SK-N-SH (cell line): ENCODE measurements around the gene SETD1A. TPM values are rescaled to one million over a fixed set of nuclear protein-coding genes. Genes with fewer than 3 reads are reported as not detected.
A peak's percentile ranks its signal among the peaks of the same experiment; 100 is the strongest.

Experiments used
- CTCF ChIA-PET: fragments of 300-600, 350-600 bp; formaldehyde crosslinking; extraction: SDS; loops from one replicate; lab custom pipeline; 2021; lab: Yijun Ruan, JAX
- POLR2A ChIA-PET: fragments of 350-600 bp; sonication (Branson Sonifier 250); formaldehyde crosslinking; extraction: SDS; loops from one replicate; lab custom pipeline; 2020; ENCODE audit warnings: antibody characterized with exemption, inconsistent platforms; lab: Yijun Ruan, JAX
- DNase-seq: peaks from one replicate; pipeline ENCODE4 v3.0.0; 2012
- H2AFZ ChIP-seq: fragments of 200-600 bp; sonication (generic); 2 replicates; pipeline ENCODE4 v1.8.1; 2016; ENCODE audit warnings: antibody characterized with exemption, mild to moderate bottlenecking, low read depth
- H3F3A ChIP-seq: fragments of 200-600 bp; sonication (generic); replicated peaks from 2 replicates; pipeline ENCODE3; 2016; ENCODE audit warnings: antibody characterized with exemption, mild to moderate bottlenecking; ENCODE audit not compliant: insufficient read depth
- H3K27ac ChIP-seq, 2 experiments: fragments of 200-500 bp in 1 of 2; fragments of 200-600 bp in 1 of 2; sonication (Bioruptor generic) in 1 of 2; sonication (generic), shearing (Covaris generic) in 1 of 2; 2 replicates each; pipeline versions ENCODE4 v1.5.1 to v1.6.1; 2014 to 2016; ENCODE audit warnings: low read depth in 2 of 2, inconsistent platforms in 1 of 2, low read length in 1 of 2, mild to moderate bottlenecking in 1 of 2, mixed read lengths in 1 of 2
- H3K27me3 ChIP-seq: fragments of 200-600 bp; sonication (generic), shearing (Covaris generic); 2 replicates; pipeline ENCODE4 v1.6.1; 2016; ENCODE audit warnings: mixed run types; ENCODE audit not compliant: insufficient read depth
- H3K36me3 ChIP-seq, 2 experiments: fragments of 200-500 bp in 1 of 2; fragments of 200-600 bp in 1 of 2; sonication (Bioruptor generic) in 1 of 2; sonication (generic) in 1 of 2; replicated peaks in 1 of 2; 2 replicates each; pipeline versions ENCODE3 to v1.5.1; 2014 to 2016; ENCODE audit warnings: low read length in 1 of 2, mild to moderate bottlenecking in 1 of 2; ENCODE audit not compliant: insufficient read depth in 2 of 2, control insufficient read depth in 1 of 2
- H3K4me1 ChIP-seq, 2 experiments: fragments of 200-500 bp in 1 of 2; fragments of 200-600 bp in 1 of 2; sonication (Bioruptor generic) in 1 of 2; sonication (generic), shearing (Covaris generic) in 1 of 2; 2 replicates each; pipeline versions ENCODE4 v1.5.1 to v1.6.1; 2014 to 2016; ENCODE audit warnings: low read depth in 1 of 2, low read length in 1 of 2, mixed run types in 1 of 2; ENCODE audit not compliant: insufficient read depth in 2 of 2, control insufficient read depth in 1 of 2
- H3K4me2 ChIP-seq: fragments of 200-600 bp; sonication (generic), shearing (Covaris generic); 2 replicates; pipeline ENCODE4 v1.6.1; 2017; ENCODE audit warnings: mixed run types
- H3K4me3 ChIP-seq, 2 experiments: fragments of 200-500 bp in 1 of 2; fragments of 200-600 bp in 1 of 2; sonication (Bioruptor generic) in 1 of 2; sonication (generic), shearing (Covaris generic) in 1 of 2; 2 replicates each; pipeline versions ENCODE4 v1.5.1 to v1.8.1; 2014 to 2016; ENCODE audit warnings: low read depth in 2 of 2, inconsistent platforms in 1 of 2, low read length in 1 of 2, mild to moderate bottlenecking in 1 of 2, mixed read lengths in 1 of 2, moderate library complexity in 1 of 2
- H3K79me2 ChIP-seq: fragments of 200-600 bp; sonication (generic); 2 replicates; pipeline ENCODE4 v1.8.1; 2017; ENCODE audit warnings: mild to moderate bottlenecking; ENCODE audit not compliant: insufficient read depth
- H3K9ac ChIP-seq: fragments of 200-600 bp; sonication (generic); 2 replicates; pipeline ENCODE4 v1.6.1; 2017; ENCODE audit warnings: mixed run types
- H3K9me2 ChIP-seq: fragments of 200-600 bp; sonication (generic); 2 replicates; pipeline ENCODE4 v1.6.1; 2017; ENCODE audit warnings: mixed run types
- H3K9me3 ChIP-seq: fragments of 200-600 bp; sonication (generic); 2 replicates; pipeline ENCODE4 v1.6.1; 2017; ENCODE audit warnings: mixed run types, mild to moderate bottlenecking, moderate library complexity
- H4K20me1 ChIP-seq: fragments of 200-600 bp; sonication (generic); 2 replicates; pipeline ENCODE4 v1.6.1; 2017; ENCODE audit warnings: mild to moderate bottlenecking, mixed run types; ENCODE audit not compliant: insufficient read depth
- ELF1 ChIP-seq: IDR thresholded peaks from 2 replicates; pipeline ENCODE4 v1.4.0; 2012
- EP300 ChIP-seq, 2 experiments: IDR thresholded peaks; 2 replicates each; pipeline versions ENCODE4 v1.4.0 to v1.6.1; 2012; ENCODE audit warnings: borderline replicate concordance in 1 of 2, low read depth in 1 of 2, low read length in 1 of 2
- EZH2phosphoT487 ChIP-seq: fragments of 200-600 bp; sonication (generic); IDR thresholded peaks from 2 replicates; pipeline ENCODE4 v1.6.1; 2017; ENCODE audit warnings: low read depth, mixed run types, mild to moderate bottlenecking, antibody characterized with exemption, moderate library complexity, borderline replicate concordance
- FOSL2 ChIP-seq: IDR thresholded peaks from 2 replicates; pipeline ENCODE4 v1.4.0; 2012; ENCODE audit warnings: low read depth, mild to moderate bottlenecking, moderate library complexity, borderline replicate concordance
- GABPA ChIP-seq: IDR thresholded peaks from 2 replicates; pipeline ENCODE4 v1.4.0; 2012; ENCODE audit warnings: low read depth, mild to moderate bottlenecking
- JUND ChIP-seq: IDR thresholded peaks from 2 replicates; pipeline ENCODE4 v1.4.0; 2012
- NFIC ChIP-seq: IDR thresholded peaks from 2 replicates; pipeline ENCODE4 v1.4.0; 2012; ENCODE audit warnings: borderline replicate concordance
- RAD21 ChIP-seq: IDR thresholded peaks from 2 replicates; pipeline ENCODE4 v1.6.1; 2012; ENCODE audit warnings: mild to moderate bottlenecking, low read length
- RCOR1 ChIP-seq: fragments of 150-350 bp; IDR thresholded peaks from 2 replicates; pipeline ENCODE4 v1.6.1; 2017; ENCODE audit warnings: antibody characterized with exemption, low read length
- RFX5 ChIP-seq: IDR thresholded peaks from 2 replicates; pipeline ENCODE4 v1.6.1; 2012; ENCODE audit warnings: mild to moderate bottlenecking, improper control_type of control experiment, low read length
- SIN3A ChIP-seq: IDR thresholded peaks from 2 replicates; pipeline ENCODE4 v1.6.1; 2012; ENCODE audit warnings: low read depth, mild to moderate bottlenecking, low read length, moderate library complexity, borderline replicate concordance
- TAF1 ChIP-seq: IDR thresholded peaks from 2 replicates; pipeline ENCODE4 v1.6.1; 2012; ENCODE audit warnings: low read depth, mild to moderate bottlenecking, low read length, moderate library complexity, borderline replicate concordance
- WGBS: methylation state at CpG from one replicate; pipeline ENCODE4 v1.1.6; 2017; ENCODE audit warnings: low lambda C conversion rate; 5-methylcytosine and 5-hydroxymethylcytosine counted together
- polyA plus RNA-seq, 3 experiments: library from polyadenylated mRNA; depleted of rRNA; stranded (reverse); fragments of >200 nt; gene quantifications; 2 replicates each; pipeline ENCODE4 v1.2.3, GENCODE V29; 2012
- TF ChIP-seq, protein P1 (sequence below): fragments of 200-600 bp; sonication (generic); IDR thresholded peaks from 2 replicates; pipeline ENCODE4 v1.6.1; 2017; ENCODE audit warnings: antibody characterized with exemption, mild to moderate bottlenecking, moderate library complexity
- TF ChIP-seq, protein P2 (sequence below): IDR thresholded peaks from 2 replicates; pipeline ENCODE4 v1.6.1; 2012; ENCODE audit warnings: mild to moderate bottlenecking, low read depth, low read length, moderate library complexity
- TF ChIP-seq, protein P3 (sequence below): fragments of 150-350 bp; IDR thresholded peaks from 2 replicates; pipeline ENCODE4 v1.6.1; 2017; ENCODE audit warnings: antibody characterized with exemption, low read length, low read depth, borderline replicate concordance
- TF ChIP-seq, protein P4 (sequence below): IDR thresholded peaks from 2 replicates; pipeline ENCODE4 v1.4.0; 2012; ENCODE audit warnings: low read depth, borderline replicate concordance
- TF ChIP-seq, protein P5 (sequence below): IDR thresholded peaks from 2 replicates; pipeline ENCODE4; 2012

Gene SETD1A
- polyA plus RNA-seq, 1 of the 3 experiments (the other 2 are of a cell fraction): 6.8 TPM

DNA sequence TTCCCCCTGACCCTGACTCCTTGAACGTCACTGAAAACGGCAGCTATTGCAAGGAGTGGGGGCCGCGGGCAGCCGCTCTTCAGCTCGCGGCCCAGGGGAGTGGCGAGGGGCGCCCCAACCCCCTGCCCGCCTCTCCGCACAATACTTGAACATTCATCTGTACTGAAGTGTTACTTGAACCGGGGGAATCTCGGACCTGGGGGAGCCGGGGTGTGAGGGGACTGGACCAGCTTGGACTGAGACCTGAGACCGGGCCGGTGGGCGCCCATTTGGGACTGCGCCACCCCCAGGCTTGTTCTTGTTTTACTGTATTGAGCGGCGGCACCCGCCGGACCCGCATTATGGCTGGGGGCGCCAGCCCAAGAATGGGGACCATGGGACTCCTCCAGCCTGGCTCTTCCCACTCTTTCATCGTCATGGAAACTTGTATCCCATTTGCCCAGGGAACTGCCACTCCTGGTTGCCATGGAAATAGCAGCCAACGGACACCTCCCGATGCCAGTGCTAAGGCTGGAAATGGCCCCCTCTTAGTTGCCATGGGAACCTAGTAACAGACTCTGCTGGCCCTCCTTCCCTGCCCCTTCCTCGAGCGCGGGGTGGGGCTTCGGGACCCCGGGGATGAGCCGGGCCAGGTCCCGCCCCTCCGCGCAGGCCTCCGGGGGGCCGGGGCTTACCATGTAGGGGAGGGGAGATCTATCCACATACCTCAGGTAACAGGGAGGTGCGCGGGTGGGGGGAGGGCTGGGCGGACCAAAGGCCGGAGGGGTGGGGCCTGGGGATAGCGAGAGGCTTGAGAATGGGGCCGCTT lies 9.5 kb upstream of the SETD1A start (continued):
- TF ChIP-seq EZH2phosphoT487: no peak
- no peak for TF ChIP-seq NFIC
- no peak for TF ChIP-seq FOSL2
- TF ChIP-seq ELF1: no peak
- no peak; the same call in 1 of the 2 replicates for TF ChIP-seq RFX5
- TF ChIP-seq SIN3A: 0 out of 2 replicates have a peak, but pooled peaks have one; percentile 36
- no peak for TF ChIP-seq RAD21
- no peak for TF ChIP-seq JUND
- TF ChIP-seq, protein P1, sequence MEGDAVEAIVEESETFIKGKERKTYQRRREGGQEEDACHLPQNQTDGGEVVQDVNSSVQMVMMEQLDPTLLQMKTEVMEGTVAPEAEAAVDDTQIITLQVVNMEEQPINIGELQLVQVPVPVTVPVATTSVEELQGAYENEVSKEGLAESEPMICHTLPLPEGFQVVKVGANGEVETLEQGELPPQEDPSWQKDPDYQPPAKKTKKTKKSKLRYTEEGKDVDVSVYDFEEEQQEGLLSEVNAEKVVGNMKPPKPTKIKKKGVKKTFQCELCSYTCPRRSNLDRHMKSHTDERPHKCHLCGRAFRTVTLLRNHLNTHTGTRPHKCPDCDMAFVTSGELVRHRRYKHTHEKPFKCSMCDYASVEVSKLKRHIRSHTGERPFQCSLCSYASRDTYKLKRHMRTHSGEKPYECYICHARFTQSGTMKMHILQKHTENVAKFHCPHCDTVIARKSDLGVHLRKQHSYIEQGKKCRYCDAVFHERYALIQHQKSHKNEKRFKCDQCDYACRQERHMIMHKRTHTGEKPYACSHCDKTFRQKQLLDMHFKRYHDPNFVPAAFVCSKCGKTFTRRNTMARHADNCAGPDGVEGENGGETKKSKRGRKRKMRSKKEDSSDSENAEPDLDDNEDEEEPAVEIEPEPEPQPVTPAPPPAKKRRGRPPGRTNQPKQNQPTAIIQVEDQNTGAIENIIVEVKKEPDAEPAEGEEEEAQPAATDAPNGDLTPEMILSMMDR: no peak
- no peak for TF ChIP-seq EP300 (IDR thresholded peaks at IDR 0.05; ENCODE audit: borderline replicate concordance in 1 of 2, low read depth in 1 of 2, low read length in 1 of 2)
- TF ChIP-seq GABPA: no peak
- TF ChIP-seq, all 33 proteins: peak for 5

DNA sequence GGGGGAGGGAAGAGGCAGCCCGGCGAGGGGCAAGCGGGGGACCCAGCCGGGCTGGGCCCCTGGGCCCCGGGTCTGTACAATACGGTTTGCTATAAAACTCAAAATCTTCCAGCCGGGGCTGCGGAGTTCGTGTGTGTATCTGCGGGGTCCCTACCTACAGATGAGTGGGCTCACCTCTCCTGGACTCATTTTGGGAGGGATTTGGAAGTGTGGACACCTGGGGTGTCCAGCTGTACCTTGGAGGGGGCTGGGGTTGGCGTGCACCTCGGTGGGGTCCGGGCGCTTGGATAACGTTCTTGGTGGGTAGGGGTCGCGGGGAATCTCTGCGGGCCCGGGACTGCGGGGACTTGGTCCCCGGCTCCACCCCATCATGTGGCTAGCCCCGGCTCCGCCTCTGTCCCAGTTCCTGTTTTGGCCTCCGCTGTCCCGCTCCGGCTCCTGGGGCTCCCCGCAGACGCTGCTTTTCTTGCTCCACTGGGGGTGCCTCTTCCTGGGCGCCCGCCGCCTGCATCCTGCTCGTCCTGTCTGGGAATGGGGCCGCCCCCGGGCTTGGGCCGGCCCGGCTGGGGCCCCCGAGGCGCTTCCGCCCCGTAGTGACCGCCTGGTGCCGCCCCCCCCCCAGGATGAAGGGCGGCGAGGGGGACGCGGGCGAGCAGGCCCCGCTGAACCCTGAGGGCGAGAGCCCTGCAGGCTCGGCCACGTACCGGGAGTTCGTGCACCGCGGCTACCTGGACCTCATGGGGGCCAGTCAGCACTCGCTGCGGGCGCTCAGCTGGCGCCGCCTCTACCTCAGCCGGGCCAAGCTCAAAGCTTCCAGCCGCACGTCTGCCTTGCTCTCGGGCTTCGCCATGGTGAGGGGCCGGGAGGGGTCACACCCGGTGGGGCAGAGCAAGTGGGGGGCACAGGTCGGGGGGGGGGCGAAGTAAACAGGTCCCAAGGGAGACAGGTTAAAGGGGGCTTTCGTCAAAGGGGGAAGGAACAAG lies 8.6 kb upstream of the SETD1A start, which contains the start of gene ORAI3:
TSS of gene ORAI3 (plus strand) at position 402 of the 983 bp plus-strand sequence. CDS start at position 624, 222 bp downstream.
- 0% methylated on average over 20 of the region's 70 CpGs for WGBS
- Histone ChIP-seq H3K9me2 (no peaks in the 10 kb centered on the region), H3K4me1 (peaks cover 0 to 29% of the 10 kb centered on the region in 2 experiments; a peak in 1 of 4 replicates), H3K9me3 (no peaks in the 10 kb centered on the region), H3K4me3 (peak within 1 kb of the TSS; percentile 80 to 93), H3K9ac (peak within 1 kb of the TSS; percentile 86), H3K4me2 (peak within 1 kb of the TSS; percentile 97), H3F3A (peaks cover 49% of the 10 kb centered on the region), H3K27me3 (no peaks in the 10 kb centered on the region), H2AFZ (peak within 1 kb of the TSS; percentile 59; the same call in 1 of the 2 replicates), H4K20me1 (no peaks in the 10 kb centered on the region), H3K79me2 (peaks cover 12% of the 10 kb centered on the region), H3K27ac (peak within 1 kb of the TSS; percentile 86 to 91), H3K36me3 (peaks cover 8 to 18% of the 10 kb centered on the region in 2 experiments)
- ChIA-PET POLR2A (interaction anchor here (0.7 to 1.3 kb wide), 4 partner anchors 7 to 134 kb away, joined by 3 to 6 read pairs (median 4); partner anchors contain the start of gene FBXL19), CTCF (interaction anchor here (0.7 to 6.4 kb wide), 4 partner anchors 8 to 494 kb away, joined by 3 to 45 read pairs (median 6); partner anchors contain the start of gene ZNF843)
- peak; percentile 80 for DNase-seq
- TF ChIP-seq, protein P2, sequence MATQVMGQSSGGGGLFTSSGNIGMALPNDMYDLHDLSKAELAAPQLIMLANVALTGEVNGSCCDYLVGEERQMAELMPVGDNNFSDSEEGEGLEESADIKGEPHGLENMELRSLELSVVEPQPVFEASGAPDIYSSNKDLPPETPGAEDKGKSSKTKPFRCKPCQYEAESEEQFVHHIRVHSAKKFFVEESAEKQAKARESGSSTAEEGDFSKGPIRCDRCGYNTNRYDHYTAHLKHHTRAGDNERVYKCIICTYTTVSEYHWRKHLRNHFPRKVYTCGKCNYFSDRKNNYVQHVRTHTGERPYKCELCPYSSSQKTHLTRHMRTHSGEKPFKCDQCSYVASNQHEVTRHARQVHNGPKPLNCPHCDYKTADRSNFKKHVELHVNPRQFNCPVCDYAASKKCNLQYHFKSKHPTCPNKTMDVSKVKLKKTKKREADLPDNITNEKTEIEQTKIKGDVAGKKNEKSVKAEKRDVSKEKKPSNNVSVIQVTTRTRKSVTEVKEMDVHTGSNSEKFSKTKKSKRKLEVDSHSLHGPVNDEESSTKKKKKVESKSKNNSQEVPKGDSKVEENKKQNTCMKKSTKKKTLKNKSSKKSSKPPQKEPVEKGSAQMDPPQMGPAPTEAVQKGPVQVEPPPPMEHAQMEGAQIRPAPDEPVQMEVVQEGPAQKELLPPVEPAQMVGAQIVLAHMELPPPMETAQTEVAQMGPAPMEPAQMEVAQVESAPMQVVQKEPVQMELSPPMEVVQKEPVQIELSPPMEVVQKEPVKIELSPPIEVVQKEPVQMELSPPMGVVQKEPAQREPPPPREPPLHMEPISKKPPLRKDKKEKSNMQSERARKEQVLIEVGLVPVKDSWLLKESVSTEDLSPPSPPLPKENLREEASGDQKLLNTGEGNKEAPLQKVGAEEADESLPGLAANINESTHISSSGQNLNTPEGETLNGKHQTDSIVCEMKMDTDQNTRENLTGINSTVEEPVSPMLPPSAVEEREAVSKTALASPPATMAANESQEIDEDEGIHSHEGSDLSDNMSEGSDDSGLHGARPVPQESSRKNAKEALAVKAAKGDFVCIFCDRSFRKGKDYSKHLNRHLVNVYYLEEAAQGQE: no peak
- TF ChIP-seq, protein P3, sequence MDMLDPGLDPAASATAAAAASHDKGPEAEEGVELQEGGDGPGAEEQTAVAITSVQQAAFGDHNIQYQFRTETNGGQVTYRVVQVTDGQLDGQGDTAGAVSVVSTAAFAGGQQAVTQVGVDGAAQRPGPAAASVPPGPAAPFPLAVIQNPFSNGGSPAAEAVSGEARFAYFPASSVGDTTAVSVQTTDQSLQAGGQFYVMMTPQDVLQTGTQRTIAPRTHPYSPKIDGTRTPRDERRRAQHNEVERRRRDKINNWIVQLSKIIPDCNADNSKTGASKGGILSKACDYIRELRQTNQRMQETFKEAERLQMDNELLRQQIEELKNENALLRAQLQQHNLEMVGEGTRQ: no peak
- TF ChIP-seq, protein P4, sequence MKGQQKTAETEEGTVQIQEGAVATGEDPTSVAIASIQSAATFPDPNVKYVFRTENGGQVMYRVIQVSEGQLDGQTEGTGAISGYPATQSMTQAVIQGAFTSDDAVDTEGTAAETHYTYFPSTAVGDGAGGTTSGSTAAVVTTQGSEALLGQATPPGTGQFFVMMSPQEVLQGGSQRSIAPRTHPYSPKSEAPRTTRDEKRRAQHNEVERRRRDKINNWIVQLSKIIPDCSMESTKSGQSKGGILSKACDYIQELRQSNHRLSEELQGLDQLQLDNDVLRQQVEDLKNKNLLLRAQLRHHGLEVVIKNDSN: peak; percentile 65
- TF ChIP-seq, protein P5, sequence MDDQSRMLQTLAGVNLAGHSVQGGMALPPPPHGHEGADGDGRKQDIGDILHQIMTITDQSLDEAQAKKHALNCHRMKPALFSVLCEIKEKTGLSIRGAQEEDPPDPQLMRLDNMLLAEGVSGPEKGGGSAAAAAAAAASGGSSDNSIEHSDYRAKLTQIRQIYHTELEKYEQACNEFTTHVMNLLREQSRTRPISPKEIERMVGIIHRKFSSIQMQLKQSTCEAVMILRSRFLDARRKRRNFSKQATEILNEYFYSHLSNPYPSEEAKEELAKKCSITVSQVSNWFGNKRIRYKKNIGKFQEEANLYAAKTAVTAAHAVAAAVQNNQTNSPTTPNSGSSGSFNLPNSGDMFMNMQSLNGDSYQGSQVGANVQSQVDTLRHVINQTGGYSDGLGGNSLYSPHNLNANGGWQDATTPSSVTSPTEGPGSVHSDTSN: peak; percentile 37
- TF ChIP-seq RCOR1 (no peak), TAF1 (peak; percentile 58)
